ENCODE results near the gene ANKZF1. TPM values are rescaled to one million over a fixed set of nuclear protein-coding genes. Genes with fewer than 3 reads are reported as not detected.

Gene ANKZF1
- total RNA-seq, 2 donors from 2014 or later = 92.5 to 93.5 TPM

GRCh38 chr2:219279151-219279915 is 49.7 kb downstream of the ANKZF1 start, which contains the start of gene DNAJB2:
Gene DNAJB2 (plus strand): TSS chr2:219279366. CDS start chr2:219279834, 468 bp downstream.
- H3K27ac Mint-ChIP-seq = peak within 1 kb of the TSS; percentile 96
- no peaks in the 10 kb centered on the region for H3K27me3 Mint-ChIP-seq
- peak; percentile 87 for ATAC-seq
- H3K4me1 Mint-ChIP-seq = peaks cover 28% of the 10 kb centered on the region
- H3K36me3 Mint-ChIP-seq (ENCODE audit: low read depth) = peaks cover 8% of the 10 kb centered on the region
- DNase-seq = peak; percentile 97 to 98 (median 98)
- H3K9me3 ChIP-seq (ENCODE audit: control insufficient read depth, low read length, poor library complexity, severe bottlenecking) = no peaks in the 10 kb centered on the region
- peak within 1 kb of the TSS; percentile 97 for H3K4me3 Mint-ChIP-seq

GRCh38 chr2:219279916-219280516 is 50.4 kb downstream of the ANKZF1 start:
- H3K4me1 Mint-ChIP-seq = peaks cover 28% of the 10 kb centered on the region
- peak overlapping the region; percentile 97 for H3K4me3 Mint-ChIP-seq
- ATAC-seq (no peak), DNase-seq (no peak)
- peak overlapping the region; percentile 96 for H3K27ac Mint-ChIP-seq
- peaks cover 6% of the 10 kb centered on the region for H3K36me3 Mint-ChIP-seq (ENCODE audit: low read depth)
- H3K9me3 ChIP-seq (ENCODE audit: control insufficient read depth, low read length, poor library complexity, severe bottlenecking) = no peaks in the 10 kb centered on the region
- no peaks in the 10 kb centered on the region for H3K27me3 Mint-ChIP-seq

- H3K9me3 ChIP-seq (ENCODE audit: control insufficient read depth, low read length, poor library complexity, severe bottlenecking) = no peaks in the 10 kb centered on the region
- ATAC-seq = no peak
- DNase-seq = no peak
- Mint-ChIP-seq H3K4me1 (peaks cover 28% of the 10 kb centered on the region), H3K27ac (peak overlapping the region; percentile 96), H3K27me3 (no peaks in the 10 kb centered on the region), H3K36me3 (ENCODE audit: low read depth) (peaks cover 6% of the 10 kb centered on the region), H3K4me3 (peak overlapping the region; percentile 97)
These were observed 51.0 kb downstream of the ANKZF1 start for GRCh38 chr2:219280651-219281050.

- no peaks in the 10 kb centered on the region for H3K9me3 ChIP-seq (ENCODE audit: control insufficient read depth, low read length, poor library complexity, severe bottlenecking)
- Mint-ChIP-seq H3K4me3 (no peak overlapping the region), H3K27me3 (no peaks in the 10 kb centered on the region), H3K36me3 (ENCODE audit: low read depth) (peaks cover 6% of the 10 kb centered on the region), H3K27ac (peak overlapping the region; percentile 96), H3K4me1 (peaks cover 28% of the 10 kb centered on the region)
- no peak for DNase-seq
- ATAC-seq = no peak
These were observed 52.0 kb downstream of the ANKZF1 start for GRCh38 chr2:219281588-219281987.

- Mint-ChIP-seq H3K27me3 (no peaks in the 10 kb centered on the region), H3K4me3 (no peak overlapping the region), H3K4me1 (peaks cover 25% of the 10 kb centered on the region), H3K36me3 (ENCODE audit: low read depth) (peaks cover 6% of the 10 kb centered on the region), H3K27ac (peak overlapping the region; percentile 96)
- ATAC-seq (no peak), DNase-seq (no peak)
- H3K9me3 ChIP-seq (ENCODE audit: control insufficient read depth, low read length, poor library complexity, severe bottlenecking) = no peaks in the 10 kb centered on the region
These were observed 52.8 kb downstream of the ANKZF1 start for GRCh38 chr2:219282375-219282774.

- no peaks in the 10 kb centered on the region for H3K9me3 ChIP-seq (ENCODE audit: control insufficient read depth, low read length, poor library complexity, severe bottlenecking)
These were observed 53.5 kb downstream of the ANKZF1 start for GRCh38 chr2:219282943-219283581.

GRCh38 chr2:219284501-219285372 is 55.1 kb downstream of the ANKZF1 start:
- no peaks in the 10 kb centered on the region for H3K9me3 ChIP-seq (ENCODE audit: control insufficient read depth, low read length, poor library complexity, severe bottlenecking)
- H3K4me1 Mint-ChIP-seq = peaks cover 8% of the 10 kb centered on the region
- H3K27me3 Mint-ChIP-seq = no peaks in the 10 kb centered on the region
- no peak overlapping the region for H3K4me3 Mint-ChIP-seq
- H3K27ac Mint-ChIP-seq = peak overlapping the region; percentile 90
- ATAC-seq (no peak), DNase-seq (no peak)
- peaks cover 4% of the 10 kb centered on the region for H3K36me3 Mint-ChIP-seq (ENCODE audit: low read depth)

More at GRCh38 chr2:219282943-219283581, 53.5 kb downstream of the ANKZF1 start:
- DNase-seq (no peak), ATAC-seq (no peak)
- peak overlapping the region; percentile 90 for H3K27ac Mint-ChIP-seq
- H3K36me3 Mint-ChIP-seq (ENCODE audit: low read depth) = peaks cover 6% of the 10 kb centered on the region
- peak overlapping the region; percentile 43 for H3K4me3 Mint-ChIP-seq
- no peaks in the 10 kb centered on the region for H3K27me3 Mint-ChIP-seq
- peaks cover 18% of the 10 kb centered on the region for H3K4me1 Mint-ChIP-seq

- H3K27me3 Mint-ChIP-seq = no peaks in the 10 kb centered on the region
These were observed 55.7 kb downstream of the ANKZF1 start for GRCh38 chr2:219285373-219285735.

GRCh38 chr2:219285894-219286425 is 56.4 kb downstream of the ANKZF1 start:
- Mint-ChIP-seq H3K27me3 (no peaks in the 10 kb centered on the region), H3K27ac (peak overlapping the region; percentile 75), H3K4me1 (peaks cover 6% of the 10 kb centered on the region), H3K4me3 (no peak overlapping the region), H3K36me3 (ENCODE audit: low read depth) (peaks cover 4% of the 10 kb centered on the region)
- no peak for DNase-seq
- ATAC-seq = peak; percentile 5
- H3K9me3 ChIP-seq (ENCODE audit: control insufficient read depth, low read length, poor library complexity, severe bottlenecking) = no peaks in the 10 kb centered on the region

More at GRCh38 chr2:219285373-219285735, 55.7 kb downstream of the ANKZF1 start:
- H3K9me3 ChIP-seq (ENCODE audit: control insufficient read depth, low read length, poor library complexity, severe bottlenecking) = no peaks in the 10 kb centered on the region
- Mint-ChIP-seq H3K4me1 (peaks cover 6% of the 10 kb centered on the region), H3K4me3 (no peak overlapping the region), H3K27ac (peak overlapping the region; percentile 75), H3K36me3 (ENCODE audit: low read depth) (peaks cover 4% of the 10 kb centered on the region)
- DNase-seq (no peak), ATAC-seq (no peak)

Other genes starting within 250 kb of the ANKZF1 start
- not detected for gene FEV, start 244.6 kb upstream of the ANKZF1 start, total RNA-seq
- not detected for gene CRYBA2, start 236.4 kb upstream of the ANKZF1 start, total RNA-seq
- not detected for gene CFAP65, start 188.3 kb upstream of the ANKZF1 start, total RNA-seq
- gene IHH, start 168.9 kb upstream of the ANKZF1 start, total RNA-seq = not detected
- 10 to 100 TPM; 11.8 to 15.2 TPM for gene NHEJ1, start 69.0 kb upstream of the ANKZF1 start, total RNA-seq
- 1 to 10 TPM in 1 of 2 donors, under 1 TPM in 1; 0.65 to 1.0 TPM for gene SLC23A3, start 59.8 kb upstream of the ANKZF1 start, total RNA-seq
- 10 to 100 TPM; 50.8 to 58.1 TPM for gene CNPPD1, start 52.9 kb upstream of the ANKZF1 start, total RNA-seq
- gene RETREG2, start 51.5 kb upstream of the ANKZF1 start, total RNA-seq = 10 to 100 TPM; 78.4 to 81.4 TPM
- gene ZFAND2B, start 23.0 kb upstream of the ANKZF1 start, total RNA-seq = 10 to 100 TPM; 65.3 to 71.1 TPM
- 1 to 10 TPM; 2.6 to 6.6 TPM for gene ABCB6, start 10.8 kb upstream of the ANKZF1 start, total RNA-seq
- gene ATG9A, start 170 bp upstream of the ANKZF1 start, total RNA-seq = 10 to 100 TPM; 42.4 to 72.1 TPM
- 1 to 10 TPM in 1 of 2 donors, under 1 TPM in 1; 0.94 to 3.1 TPM for gene GLB1L, start 15.6 kb downstream of the ANKZF1 start, total RNA-seq
- 10 to 100 TPM; 11.9 to 17.2 TPM for gene STK16, start 15.7 kb downstream of the ANKZF1 start, total RNA-seq
- gene TUBA4B, start 23.4 kb downstream of the ANKZF1 start, total RNA-seq = not detected
- gene TUBA4A, start 24.1 kb downstream of the ANKZF1 start, total RNA-seq = 100 to 1,000 TPM; 107 to 184 TPM
- gene DNAJB2, start 49.6 kb downstream of the ANKZF1 start, total RNA-seq = 100 to 1,000 TPM; 101 to 120 TPM
- gene PTPRN, start 79.6 kb downstream of the ANKZF1 start, total RNA-seq = 1 to 10 TPM in 1 of 2 donors, not detected in 1; 2.6 TPM
- gene RESP18, start 102.9 kb downstream of the ANKZF1 start, total RNA-seq = not detected
- 100 to 1,000 TPM in 1 of 2 donors, 10 to 100 TPM in 1; 81.3 to 107 TPM for gene DNPEP, start 158.1 kb downstream of the ANKZF1 start, total RNA-seq
- gene DES, start 188.6 kb downstream of the ANKZF1 start, total RNA-seq = not detected
- 1 to 10 TPM; 7.3 to 8.4 TPM for gene SPEG, start 205.0 kb downstream of the ANKZF1 start, total RNA-seq